ENCODE data around the gene TCF4. TPM values are rescaled to one million over a fixed set of nuclear protein-coding genes. Genes with fewer than 3 reads are reported as not detected.

TCF4 gene
- total and polyA plus RNA-seq, 2 donors (not counting 3 experiments of a cell fraction or from before 2014, with no cell fraction given) = 183 to 390 TPM

- no peak overlapping the region for H3K27ac ChIP-seq (ENCODE audit: insufficient read depth, low read depth, low read length)
- BruUV-seq (replicated peaks) = no TSS peak
- H3K27me3 ChIP-seq (ENCODE audit: control insufficient read depth in 2 of 2, insufficient read depth in 2 of 2, low read length in 2 of 2) = no peaks in the 10 kb centered on the region
- DNase-seq (ENCODE audit: low read depth, low spot score) (peak; percentile 26), FAIRE-seq (no peak)
- H3K4me3 ChIP-seq (replicated peaks in 1 of 3; ENCODE audit: insufficient read depth in 1 of 3, low read depth in 1 of 3, low read length in 3 of 3) = no peak overlapping the region
- H3K36me3 ChIP-seq (ENCODE audit: control insufficient read depth in 2 of 2, extremely low read depth in 1 of 2, insufficient read depth in 2 of 2, low read length in 2 of 2) = no peaks in the 10 kb centered on the region
- peaks cover 13% of the 10 kb centered on the region for H3K4me1 ChIP-seq (ENCODE audit: control insufficient read depth, extremely low read depth, insufficient read depth, low read length)
- H3K4me2 ChIP-seq (ENCODE audit: insufficient read depth, low read length) = no peak overlapping the region
- H2AFZ ChIP-seq (ENCODE audit: low read depth, low read length) = no peak overlapping the region
- H3K9me1 ChIP-seq (replicated peaks; ENCODE audit: control insufficient read depth, extremely low read depth, insufficient read depth, low read length) = no peaks in the 10 kb centered on the region
- peaks cover 34% of the 10 kb centered on the region for H4K20me1 ChIP-seq (replicated peaks; ENCODE audit: control insufficient read depth, extremely low read depth, insufficient read depth, low read length)
- dilution Hi-C loops (cut with MboI; ENCODE audit: extremely low pct_ligation_motif_present, low sequenced_read_pairs) = no loop called here
- H3K9me3 ChIP-seq (replicated peaks; ENCODE audit: control insufficient read depth, insufficient read depth, low read length) = no peaks in the 10 kb centered on the region
- POLR2A ChIA-PET = no interaction called here
- TF ChIP-seq CTCF (IDR thresholded peaks at IDR 0.05; ENCODE audit: extremely low read depth in 1 of 2, insufficient read depth in 1 of 2, low read depth in 1 of 2, low read length in 2 of 2) (no peak), JUN (IDR thresholded peaks at IDR 0.05; ENCODE audit: borderline replicate concordance, insufficient read depth, insufficient read length, low read depth) (peak; percentile 32), POLR2A (IDR thresholded peaks at IDR 0.05; ENCODE audit: low read depth, low read length) (no peak), EZH2 (IDR thresholded peaks at IDR 0.05; ENCODE audit: borderline replicate concordance, low read depth, low read length, severe bottlenecking) (no peak), FOS (IDR thresholded peaks at IDR 0.05; ENCODE audit: borderline replicate concordance, insufficient read depth, low read length) (no peak), MYC (IDR thresholded peaks at IDR 0.05; ENCODE audit: low read depth, low read length) (no peak)
- H3K9ac ChIP-seq (replicated peaks; ENCODE audit: extremely low read depth, insufficient read depth, low read length) = no peak overlapping the region
- CTCF ChIA-PET = interaction anchor here (1.1 to 3.8 kb wide), 5 partner anchors 10 to 494 kb away, joined by 3 to 15 read pairs (median 3); no protein-coding TSS in a partner anchor
- H3K79me2 ChIP-seq (ENCODE audit: control insufficient read depth, insufficient read depth, low read length) = peaks cover 66% of the 10 kb centered on the region
- intact Hi-C loops (cut with micrococcal nuclease) = no loop called here
Observed at GRCh38 chr18:55287935-55288868, 299.8 kb downstream of the TCF4 start.
